Natural killer cell (primary cell): ENCODE data around the gene SP140. TPM values are rescaled to one million over a fixed set of nuclear protein-coding genes. Genes with fewer than 3 reads are reported as not detected.

Source experiments
- ATAC-seq, 3 donors: fragments of 150-1000 bp in 2 of 3; fragments of 200-7000 bp in 1 of 3; cut with Tn5 transposase; 1 replicate in 1 of 3; 2 replicates in 2 of 3; pipeline ENCODE4 v1.10.0; 2021; ENCODE audit warnings: mild to moderate bottlenecking in 2 of 3, moderate library complexity in 2 of 3
- DNase-seq, 2 donors: peaks; one replicate each; pipeline versions ENCODE4 v3.0.0 to v3.0.0-alpha.2; 2013 to 2021; ENCODE audit warnings: mixed read lengths in 1 of 2
- H3K27ac ChIP-seq: one replicate; pipeline ENCODE4 v1.5.1; 2013; ENCODE audit warnings: mild to moderate bottlenecking, low read length
- H3K27me3 ChIP-seq: one replicate; pipeline ENCODE4 v1.6.1; 2013; ENCODE audit warnings: low read length; ENCODE audit not compliant: control insufficient read depth, insufficient read depth
- H3K36me3 ChIP-seq: one replicate; pipeline ENCODE4 v1.6.1; 2013; ENCODE audit warnings: low read length; ENCODE audit not compliant: control insufficient read depth, insufficient read depth
- H3K4me1 ChIP-seq: one replicate; pipeline ENCODE4 v1.6.1; 2013; ENCODE audit warnings: low read length; ENCODE audit not compliant: control insufficient read depth, insufficient read depth
- H3K4me3 ChIP-seq: one replicate; pipeline ENCODE4 v1.5.1; 2013; ENCODE audit warnings: low read length
- H3K9me3 ChIP-seq: one replicate; pipeline ENCODE4 v1.6.1; 2013; ENCODE audit warnings: low read length; ENCODE audit not compliant: control insufficient read depth, insufficient read depth
- H3K27ac Mint-ChIP-seq, 2 donors: one replicate each; pipeline ENCODE4 v1.8.0; 2022; ENCODE audit warnings: mild to moderate bottlenecking in 2 of 2, mixed read lengths in 2 of 2, moderate library complexity in 1 of 2
- H3K27me3 Mint-ChIP-seq, 2 donors: one replicate each; pipeline ENCODE4 v1.8.0; 2022; ENCODE audit warnings: low read depth in 2 of 2, mixed read lengths in 2 of 2
- H3K36me3 Mint-ChIP-seq: one replicate; pipeline ENCODE4 v1.8.0; 2022; ENCODE audit warnings: mixed read lengths
- H3K4me1 Mint-ChIP-seq, 2 donors: one replicate each; pipeline ENCODE4 v1.8.0; 2022; ENCODE audit warnings: mixed read lengths in 2 of 2
- H3K4me3 Mint-ChIP-seq: one replicate; pipeline ENCODE4 v1.8.0; 2022; ENCODE audit warnings: mild to moderate bottlenecking, moderate library complexity, mixed read lengths
- H3K9me3 Mint-ChIP-seq, 2 donors: one replicate each; pipeline ENCODE4 v1.8.0; 2022; ENCODE audit warnings: mixed read lengths in 2 of 2
- CTCF ChIP-seq: fragments of 200-600 bp; IDR thresholded peaks from one replicate; pipeline ENCODE4 v1.8.0; 2022; ENCODE audit warnings: antibody characterized with exemption
- WGBS: methylation state at CpG from one replicate; pipeline ENCODE4 v1.1.7; 2013; ENCODE audit warnings: missing lambda C conversion rate; ENCODE audit not compliant: insufficient coverage; 5-methylcytosine and 5-hydroxymethylcytosine counted together
- intact Hi-C: fragments of 100-400 bp; cut with micrococcal nuclease; formaldehyde crosslinking; loops from one replicate; pipeline ENCODE4 v1.14.2; 2022
- total RNA-seq, 4 donors: library from RNA; stranded (reverse); fragments of 120-200 nt in 1 of 4; gene quantifications; one replicate each; pipeline versions ENCODE4 v1.2.3 to v1.2.4, GENCODE V29; 2013 to 2022

Gene SP140
- total RNA-seq, 3 donors from 2014 or later (not counting 1 experiment from before 2014, with no cell fraction given): 69.1 to 89.9 (median 77.4) TPM

DNA sequence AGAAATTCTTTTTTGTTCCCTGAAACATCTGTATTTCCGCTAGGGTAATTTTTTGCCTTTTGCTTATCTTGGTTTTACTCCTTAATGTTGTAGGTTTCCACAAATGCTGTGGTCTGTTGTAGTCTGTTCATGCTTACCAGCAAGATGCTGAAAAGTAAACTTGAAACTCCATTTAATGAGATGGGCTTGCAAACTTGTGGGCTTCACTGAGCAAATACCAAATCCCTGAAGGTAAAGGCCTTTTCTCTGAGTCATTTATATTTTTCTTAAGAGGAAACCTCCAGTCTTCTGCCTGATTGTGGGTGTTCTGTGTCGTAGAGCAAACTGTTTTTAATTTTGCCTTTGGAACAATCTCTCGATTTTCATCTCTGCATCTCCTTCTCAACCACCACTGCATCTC, 9.3 kb downstream of the SP140 start:
- peak overlapping the region in 1 of 2 donors; percentile 19 for H3K27ac Mint-ChIP-seq
- peaks cover 51% of the 10 kb centered on the region for H3K36me3 ChIP-seq
- H3K4me1 ChIP-seq: peaks cover 4% of the 10 kb centered on the region
- no peaks in the 10 kb centered on the region for H3K27me3 ChIP-seq
- ATAC-seq: no peak
- peaks cover 3 to 5% of the 10 kb centered on the region in 2 donors for H3K9me3 Mint-ChIP-seq
- H3K9me3 ChIP-seq: peaks cover 3% of the 10 kb centered on the region
- intact Hi-C loops: no loop called here
- DNase-seq: no peak
- no peak for TF ChIP-seq CTCF
- H3K4me1 Mint-ChIP-seq: peaks cover 27 to 48% of the 10 kb centered on the region in 2 donors
- no peak overlapping the region for H3K27ac ChIP-seq
- H3K36me3 Mint-ChIP-seq: peaks cover 34% of the 10 kb centered on the region
- WGBS: 90% methylated on average over 3 of the region's 3 CpGs
- H3K4me3 ChIP-seq: no peak overlapping the region
- H3K27me3 Mint-ChIP-seq: no peaks in the 10 kb centered on the region
- H3K4me3 Mint-ChIP-seq: no peak overlapping the region

- WGBS: 96% methylated on average over 2 of the region's 2 CpGs
- DNase-seq (no peak), ATAC-seq (no peak)
- H3K36me3 ChIP-seq: peaks cover 50% of the 10 kb centered on the region
- H3K9me3 ChIP-seq: no peaks in the 10 kb centered on the region
- H3K9me3 Mint-ChIP-seq: no peaks in the 10 kb centered on the region
- H3K27ac Mint-ChIP-seq: no peak overlapping the region
- no peak overlapping the region for H3K4me3 ChIP-seq
- intact Hi-C loops: no loop called here
- H3K27me3 ChIP-seq: no peaks in the 10 kb centered on the region
- no peaks in the 10 kb centered on the region for H3K4me1 ChIP-seq
- H3K27ac ChIP-seq: no peak overlapping the region
- TF ChIP-seq CTCF: no peak
- H3K4me1 Mint-ChIP-seq: no peaks in the 10 kb centered on the region
- no peak overlapping the region for H3K4me3 Mint-ChIP-seq
- no peaks in the 10 kb centered on the region for H3K27me3 Mint-ChIP-seq
- peaks cover 14% of the 10 kb centered on the region for H3K36me3 Mint-ChIP-seq
These were observed 18.7 kb downstream of the SP140 start for GRCh38 chr2:230244211-230244610.

- Mint-ChIP-seq H3K4me3 (no peak overlapping the region), H3K9me3 (no peaks in the 10 kb centered on the region), H3K4me1 (no peaks in the 10 kb centered on the region), H3K27ac (no peak overlapping the region), H3K27me3 (no peaks in the 10 kb centered on the region), H3K36me3 (peaks cover 5% of the 10 kb centered on the region)
- ATAC-seq (no peak), DNase-seq (no peak)
- H3K27me3 ChIP-seq: no peaks in the 10 kb centered on the region
- TF ChIP-seq CTCF: no peak
- H3K4me3 ChIP-seq: no peak overlapping the region
- 78% methylated on average over 3 of the region's 3 CpGs for WGBS
- intact Hi-C loops: no loop called here
- H3K27ac ChIP-seq: no peak overlapping the region
- no peaks in the 10 kb centered on the region for H3K4me1 ChIP-seq
- H3K9me3 ChIP-seq: no peaks in the 10 kb centered on the region
- peaks cover 40% of the 10 kb centered on the region for H3K36me3 ChIP-seq
These were observed 20.7 kb downstream of the SP140 start for GRCh38 chr2:230246206-230246605.

DNA sequence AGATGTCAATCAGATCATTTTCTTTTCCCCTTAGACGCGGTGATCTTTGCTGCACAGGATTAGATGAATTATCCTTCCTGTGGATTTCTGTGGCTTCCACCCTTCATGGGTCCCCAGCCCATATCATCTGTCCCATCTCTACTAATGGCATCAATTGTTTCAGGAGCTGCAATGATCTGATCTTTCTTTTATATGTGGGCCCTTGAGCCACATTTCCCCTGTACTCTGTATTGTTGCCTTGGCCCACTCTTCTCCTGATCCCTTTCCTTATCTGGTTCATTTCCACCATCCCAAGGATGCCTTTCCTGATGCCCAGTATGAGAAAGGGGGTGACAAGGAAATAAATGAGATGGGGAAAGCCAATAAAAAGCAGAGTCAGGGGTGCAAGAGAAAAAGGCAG, 24.7 kb downstream of the SP140 start:
- no peaks in the 10 kb centered on the region for H3K27me3 Mint-ChIP-seq
- H3K9me3 Mint-ChIP-seq: no peaks in the 10 kb centered on the region
- no peaks in the 10 kb centered on the region for H3K27me3 ChIP-seq
- no peak overlapping the region for H3K27ac Mint-ChIP-seq
- 98% methylated on average over 2 of the region's 2 CpGs for WGBS
- no peaks in the 10 kb centered on the region for H3K4me1 Mint-ChIP-seq
- no peak overlapping the region for H3K4me3 Mint-ChIP-seq
- ATAC-seq: no peak
- H3K36me3 Mint-ChIP-seq: no peaks in the 10 kb centered on the region
- no peak overlapping the region for H3K27ac ChIP-seq
- no peak overlapping the region for H3K4me3 ChIP-seq
- DNase-seq: no peak
- peaks cover 3% of the 10 kb centered on the region for H3K4me1 ChIP-seq
- no peaks in the 10 kb centered on the region for H3K9me3 ChIP-seq
- H3K36me3 ChIP-seq: peaks cover 43% of the 10 kb centered on the region
- intact Hi-C loops: no loop called here
- no peak for TF ChIP-seq CTCF
